Measurements from ENCODE around the gene DNAJC18. TPM values are rescaled to one million over a fixed set of nuclear protein-coding genes. Genes with fewer than 3 reads are reported as not detected.

The DNAJC18 gene
- total and polyA plus RNA-seq, 2 of the 4 experiments (the other 2 are of a cell fraction), result 8.5 to 11.1 TPM

DNA sequence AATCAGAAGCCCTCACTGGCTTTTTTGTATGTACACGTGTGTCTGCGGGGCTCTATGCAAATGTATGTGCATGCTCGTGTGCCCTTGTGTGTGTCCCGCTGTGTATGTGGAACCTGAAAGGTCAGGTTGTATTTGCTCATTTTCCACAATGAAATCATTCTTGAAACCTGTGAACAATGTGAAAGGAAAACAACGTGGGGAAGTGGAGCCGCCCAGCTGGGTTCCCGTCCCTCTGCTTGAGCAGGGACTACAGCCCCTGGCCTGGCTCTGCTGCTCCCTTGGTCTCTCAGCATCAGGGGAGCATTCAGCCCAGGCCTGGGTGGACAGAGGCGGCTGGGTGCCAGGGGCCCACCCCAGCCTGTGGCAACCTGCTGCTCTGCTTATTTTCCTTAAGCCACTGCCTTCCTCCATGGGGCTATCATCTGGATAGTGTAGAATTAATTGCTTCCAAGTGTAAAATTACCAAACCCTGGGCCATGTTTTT is 20.2 kb upstream of the DNAJC18 start:
- H3K56ac ChIP-seq (ENCODE audit: extremely low read depth, insufficient read depth, low read length), result no peak overlapping the region
- no peak overlapping the region for H2BK5ac ChIP-seq (ENCODE audit: low read depth, low read length, poor library complexity, severe bottlenecking)
- no peak overlapping the region for H3K4me3 ChIP-seq (ENCODE audit: insufficient read depth, low read depth, low read length)
- dilution Hi-C loops (cut with HindIII; ENCODE audit: low sequenced_read_pairs, unreplicated experiment) (no loop called here), in situ Hi-C loops (cut with MboI; ENCODE audit: low sequenced_read_pairs) (no loop called here), intact Hi-C loops (cut with micrococcal nuclease) (no loop called here)
- peak overlapping the region; percentile 50; the same call in 1 of the 3 replicates for H2BK15ac ChIP-seq (ENCODE audit: low read depth, low read length)
- H2AK9ac ChIP-seq (replicated peaks; ENCODE audit: low read depth, low read length, poor library complexity), result peak overlapping the region; percentile 83
- TF ChIP-seq RFX5 (IDR thresholded peaks at IDR 0.05; ENCODE audit: low read depth, low read length), result no peak
- TF ChIP-seq, protein P1, sequence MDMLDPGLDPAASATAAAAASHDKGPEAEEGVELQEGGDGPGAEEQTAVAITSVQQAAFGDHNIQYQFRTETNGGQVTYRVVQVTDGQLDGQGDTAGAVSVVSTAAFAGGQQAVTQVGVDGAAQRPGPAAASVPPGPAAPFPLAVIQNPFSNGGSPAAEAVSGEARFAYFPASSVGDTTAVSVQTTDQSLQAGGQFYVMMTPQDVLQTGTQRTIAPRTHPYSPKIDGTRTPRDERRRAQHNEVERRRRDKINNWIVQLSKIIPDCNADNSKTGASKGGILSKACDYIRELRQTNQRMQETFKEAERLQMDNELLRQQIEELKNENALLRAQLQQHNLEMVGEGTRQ (IDR thresholded peaks at IDR 0.05; ENCODE audit: low read depth, low read length), result no peak
- TF ChIP-seq CHD1 (IDR thresholded peaks at IDR 0.05; ENCODE audit: low read depth, low read length), result no peak
- TF ChIP-seq MXI1 (IDR thresholded peaks at IDR 0.05; ENCODE audit: borderline replicate concordance, low read depth, low read length), result no peak
- peaks cover 25% of the 10 kb centered on the region for H3K9me1 ChIP-seq (ENCODE audit: insufficient read depth, low read length)
- H4K8ac ChIP-seq (ENCODE audit: low read depth in 2 of 2, low read length in 2 of 2), result peak overlapping the region in 1 of 2 experiments; percentile 89; a peak in 1 of 4 replicates
- no peak overlapping the region for H3K4me2 ChIP-seq (ENCODE audit: low read depth, low read length)
- DNase-seq (no peak), ATAC-seq (ENCODE audit: low read depth) (no peak)
- 0 out of 2 replicates have a peak overlapping the region, but pooled peaks have one; percentile 14 for H3K14ac ChIP-seq (replicated peaks; ENCODE audit: low read depth, low read length)
- peak overlapping the region; percentile 84 for H2BK20ac ChIP-seq (ENCODE audit: low read depth, low read length)
- no peaks in the 10 kb centered on the region for H4K20me1 ChIP-seq (ENCODE audit: insufficient read depth, low read length)
- peak overlapping the region; percentile 83 for H2AK5ac ChIP-seq (ENCODE audit: low read depth, low read length)
- no peaks in the 10 kb centered on the region for H3K27me3 ChIP-seq (ENCODE audit: control insufficient read depth, insufficient read depth, low read length)
- no peak overlapping the region for H3K27ac ChIP-seq (ENCODE audit: insufficient read depth, low read length)
- H3K9me3 ChIP-seq (ENCODE audit: control insufficient read depth, insufficient read depth, low read length), result no peaks in the 10 kb centered on the region
- H2BK120ac ChIP-seq (ENCODE audit: low read depth, low read length), result peak overlapping the region; percentile 63
- no peak overlapping the region for H3K9ac ChIP-seq (ENCODE audit: low read depth, low read length)
- CTCF ChIA-PET, result no interaction called here
- no peak overlapping the region for H4K5ac ChIP-seq (ENCODE audit: low read depth, low read length)
- POLR2A ChIA-PET (ENCODE audit: unreplicated experiment), result no interaction called here
- H3K23ac ChIP-seq (ENCODE audit: low read depth, low read length), result 0 out of 2 replicates have a peak overlapping the region, but pooled peaks have one; percentile 29
- H3K18ac ChIP-seq (ENCODE audit: low read depth, low read length), result no peak overlapping the region
- no peak overlapping the region for H4K91ac ChIP-seq (ENCODE audit: insufficient read depth, low read depth, low read length)
- BruUV-seq (replicated peaks), result no TSS peak
- 100% methylated on average over 2 of the region's 8 CpGs; no CpG with 5 or more reads in 1 of the 2 experiments for WGBS, 2 experiments (ENCODE audit: extremely low coverage in 2 of 2, insufficient read length in 1 of 2)
- peaks cover 23% of the 10 kb centered on the region for H3K4me1 ChIP-seq (ENCODE audit: control insufficient read depth, insufficient read depth, low read length)
- H3K4ac ChIP-seq (ENCODE audit: low read depth, low read length), result peak overlapping the region; percentile 90; the same call in 1 of the 2 replicates
- no peaks in the 10 kb centered on the region for H3K36me3 ChIP-seq (ENCODE audit: control insufficient read depth, insufficient read depth, low read length)
- peak overlapping the region; percentile 45 for H2AFZ ChIP-seq (replicated peaks; ENCODE audit: low read length, poor library complexity)
- no peaks in the 10 kb centered on the region; a peak in 1 of 4 replicates for H3K79me1 ChIP-seq (ENCODE audit: low read depth in 1 of 2, low read length in 2 of 2)
